ENCODE data around the gene DAP3.

- TF ChIP-seq, protein P1, sequence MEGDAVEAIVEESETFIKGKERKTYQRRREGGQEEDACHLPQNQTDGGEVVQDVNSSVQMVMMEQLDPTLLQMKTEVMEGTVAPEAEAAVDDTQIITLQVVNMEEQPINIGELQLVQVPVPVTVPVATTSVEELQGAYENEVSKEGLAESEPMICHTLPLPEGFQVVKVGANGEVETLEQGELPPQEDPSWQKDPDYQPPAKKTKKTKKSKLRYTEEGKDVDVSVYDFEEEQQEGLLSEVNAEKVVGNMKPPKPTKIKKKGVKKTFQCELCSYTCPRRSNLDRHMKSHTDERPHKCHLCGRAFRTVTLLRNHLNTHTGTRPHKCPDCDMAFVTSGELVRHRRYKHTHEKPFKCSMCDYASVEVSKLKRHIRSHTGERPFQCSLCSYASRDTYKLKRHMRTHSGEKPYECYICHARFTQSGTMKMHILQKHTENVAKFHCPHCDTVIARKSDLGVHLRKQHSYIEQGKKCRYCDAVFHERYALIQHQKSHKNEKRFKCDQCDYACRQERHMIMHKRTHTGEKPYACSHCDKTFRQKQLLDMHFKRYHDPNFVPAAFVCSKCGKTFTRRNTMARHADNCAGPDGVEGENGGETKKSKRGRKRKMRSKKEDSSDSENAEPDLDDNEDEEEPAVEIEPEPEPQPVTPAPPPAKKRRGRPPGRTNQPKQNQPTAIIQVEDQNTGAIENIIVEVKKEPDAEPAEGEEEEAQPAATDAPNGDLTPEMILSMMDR (IDR thresholded peaks at IDR 0.05), result peak; percentile 35 to 52 (median 45)
- TF ChIP-seq POLR2A (IDR thresholded peaks at IDR 0.05; ENCODE audit: low read depth), result no peak
These were observed 40.4 kb upstream of the DAP3 start for GRCh38 chr1:155648207-155649147.
